ENCODE measurements around the gene MBP.

- TF ChIP-seq POLR2AphosphoS5 (IDR thresholded peaks at IDR 0.05; ENCODE audit: low read depth, low read length): no peak
- TF ChIP-seq POLR2A (IDR thresholded peaks at IDR 0.05; ENCODE audit: low read depth, low read length): no peak
- no peak for TF ChIP-seq TAF1 (IDR thresholded peaks at IDR 0.05; ENCODE audit: borderline replicate concordance, low read depth, low read length)
Observed at GRCh38 chr18:76993573-76993972, 139.0 kb downstream of the MBP start.

Measured in GM12892 (cell line).